NK-92 (cell line): ENCODE results near the gene RTEL1.

Experiments
- DNase-seq: peaks from one replicate; lab custom pipeline; 2025; ENCODE audit not compliant: unreplicated experiment; lab: John Stamatoyannopoulos, UW

The RTEL1 gene

DNA sequence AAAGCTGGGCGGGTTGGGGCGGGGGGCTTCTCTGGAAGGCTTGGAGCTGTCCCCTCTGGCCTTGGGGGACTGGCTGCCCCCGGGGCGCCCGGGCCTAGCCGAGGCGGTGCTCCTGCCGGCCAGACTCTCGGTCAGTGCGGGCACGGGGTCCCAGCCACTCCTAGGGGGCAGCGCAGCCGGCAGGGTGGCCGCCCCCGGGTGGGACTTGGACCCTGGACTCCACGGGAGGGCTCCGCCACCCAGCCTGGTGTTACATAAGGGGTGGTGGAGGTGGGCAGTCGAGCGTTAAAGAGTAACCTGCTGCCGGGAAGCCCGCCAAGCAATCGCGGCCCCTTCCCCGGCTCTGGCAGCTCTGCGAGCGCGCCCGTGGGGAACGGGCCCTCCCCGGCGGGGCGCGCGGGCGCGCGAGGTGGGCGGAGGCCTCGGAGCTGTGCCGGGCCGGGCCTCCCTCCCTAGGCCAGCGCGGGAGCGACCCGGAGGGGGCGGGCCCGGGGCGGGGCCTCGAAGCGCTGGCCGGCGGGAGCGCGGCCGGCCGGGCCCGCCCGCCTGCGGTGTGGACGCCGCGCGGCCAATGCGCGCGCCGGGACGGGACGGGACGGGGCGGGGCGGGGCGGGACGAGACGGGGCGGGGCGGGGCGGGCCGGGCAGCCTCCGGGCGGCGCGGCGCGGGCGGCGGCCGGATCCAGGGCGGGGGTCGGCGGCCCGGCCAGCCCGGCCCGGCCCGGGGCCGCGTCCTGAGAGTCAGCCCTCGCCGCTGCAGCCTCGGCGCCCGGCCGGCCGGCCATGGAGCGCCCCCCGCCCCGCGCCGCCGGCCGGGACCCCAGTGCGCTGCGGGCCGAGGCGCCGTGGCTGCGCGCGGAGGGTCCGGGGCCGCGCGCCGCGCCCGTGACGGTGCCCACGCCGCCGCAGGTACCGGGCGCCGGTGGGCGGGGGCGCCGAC, 81.3 kb downstream of the RTEL1 start, which contains the start of gene SLC2A4RG:
TSS of gene SLC2A4RG (plus strand) at position 647 of the 940 bp plus-strand sequence. CDS start at position 784, 137 bp downstream.
- DNase-seq: no peak

DNA sequence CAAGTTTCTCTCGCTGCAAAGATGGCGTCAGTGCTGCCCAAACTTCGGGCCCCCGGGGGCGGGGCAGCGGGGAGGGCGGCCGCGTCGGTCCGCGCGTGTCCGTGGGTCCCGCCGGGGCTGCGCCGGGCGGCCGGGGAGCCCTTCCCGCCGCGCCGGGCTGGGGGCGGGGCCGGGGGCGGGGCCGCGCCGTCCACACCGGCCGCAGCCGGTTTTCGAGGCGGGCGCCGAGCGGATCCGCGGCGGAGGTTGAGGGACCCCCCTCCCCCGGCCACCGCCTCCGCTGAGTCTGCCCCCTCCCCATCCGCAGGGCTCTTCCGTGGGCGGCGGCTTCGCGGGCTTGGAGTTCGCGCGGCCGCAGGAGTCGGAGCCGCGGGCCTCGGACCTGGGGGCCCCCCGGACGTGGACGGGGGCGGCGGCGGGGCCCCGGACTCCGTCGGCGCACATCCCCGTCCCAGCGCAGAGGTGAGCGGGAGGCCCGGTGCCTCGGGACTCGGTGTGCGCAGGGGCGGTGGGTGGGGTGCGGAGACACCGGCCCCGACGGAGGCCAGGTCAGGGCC, 82.0 kb downstream of the RTEL1 start:
- no peak for DNase-seq

DNA sequence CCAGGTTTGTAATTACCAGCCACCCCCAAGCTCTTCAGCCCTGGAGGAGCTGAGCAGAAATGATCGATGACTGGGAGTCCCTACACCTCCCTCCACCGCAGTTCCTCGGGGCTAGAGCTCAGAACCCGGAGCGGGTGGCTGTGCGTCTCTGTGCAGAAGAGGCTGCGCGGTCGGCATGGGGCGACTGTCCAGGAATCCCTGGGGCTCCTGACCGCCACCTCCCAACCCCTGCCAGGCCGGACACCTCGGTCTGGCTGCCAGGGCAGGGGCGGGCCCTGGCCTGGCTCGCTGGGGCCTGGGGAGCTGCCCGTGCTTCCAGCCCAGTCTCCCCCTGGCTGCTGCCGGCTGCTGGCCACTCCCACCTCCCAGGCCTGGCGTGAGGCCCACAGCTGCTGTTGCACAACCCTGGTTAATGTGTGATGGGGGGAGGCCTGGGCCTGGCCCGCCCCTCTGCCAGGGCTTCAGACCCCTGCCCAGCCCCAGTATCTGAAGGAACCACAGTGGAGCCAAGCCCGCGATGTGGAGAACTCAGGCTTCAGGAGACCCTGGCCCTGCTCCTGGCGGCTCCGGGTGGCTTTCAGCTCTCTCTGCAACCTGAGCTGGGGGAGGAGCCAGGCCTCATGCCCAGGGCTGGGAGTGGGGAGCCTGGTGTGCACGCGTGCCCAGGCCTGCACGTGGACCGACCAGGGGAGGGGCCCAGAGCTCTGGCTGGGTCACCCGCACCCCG, 82.7 kb downstream of the RTEL1 start:
- no peak for DNase-seq

- no peak for DNase-seq
Measured at GRCh38 chr20:63741354-63741675, 83.2 kb downstream of the RTEL1 start.

GRCh38 chr20:63741676-63742380, 83.7 kb downstream of the RTEL1 start:
- no peak for DNase-seq

GRCh38 chr20:63742381-63743024, 84.4 kb downstream of the RTEL1 start:
- no peak for DNase-seq

DNA sequence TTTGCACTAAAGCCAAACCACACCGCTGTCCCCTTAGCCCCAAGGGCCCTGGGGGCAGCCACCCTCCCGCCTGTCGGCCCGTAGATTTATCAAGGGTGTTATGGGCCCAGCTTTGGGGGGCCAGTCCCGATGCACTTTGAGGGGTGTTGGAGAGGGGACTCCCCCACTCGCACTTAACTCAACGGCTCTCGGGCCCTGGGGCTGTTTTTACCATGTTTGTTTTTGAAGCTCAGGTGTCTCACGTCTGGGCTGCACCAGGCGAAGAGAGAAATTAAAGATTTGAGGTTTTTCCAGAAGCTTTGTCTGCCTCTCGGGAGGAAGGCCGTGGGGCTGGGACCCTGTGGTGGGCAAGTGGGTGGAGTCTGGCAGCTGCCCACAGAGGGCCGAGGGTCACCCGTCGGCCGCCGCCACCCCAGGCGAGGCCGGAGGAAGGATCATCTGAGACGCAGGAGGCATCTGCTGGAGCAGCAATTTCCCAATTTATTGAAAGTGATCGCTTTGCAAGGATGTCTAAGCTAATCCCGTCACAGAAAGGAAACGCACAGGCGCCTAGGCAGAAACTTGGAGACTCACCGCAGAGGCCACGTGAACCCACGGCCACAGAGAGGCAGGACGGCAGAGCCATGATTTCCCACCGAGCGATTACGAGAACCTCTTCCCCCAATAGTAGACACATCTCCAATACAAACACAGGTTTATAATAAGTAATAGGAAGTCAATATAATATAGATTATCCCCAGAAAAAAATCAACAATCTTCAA, 85.3 kb downstream of the RTEL1 start:
- DNase-seq: no peak

- no peak for DNase-seq
Measured at GRCh38 chr20:63744158-63744557, 86.0 kb downstream of the RTEL1 start.

DNA sequence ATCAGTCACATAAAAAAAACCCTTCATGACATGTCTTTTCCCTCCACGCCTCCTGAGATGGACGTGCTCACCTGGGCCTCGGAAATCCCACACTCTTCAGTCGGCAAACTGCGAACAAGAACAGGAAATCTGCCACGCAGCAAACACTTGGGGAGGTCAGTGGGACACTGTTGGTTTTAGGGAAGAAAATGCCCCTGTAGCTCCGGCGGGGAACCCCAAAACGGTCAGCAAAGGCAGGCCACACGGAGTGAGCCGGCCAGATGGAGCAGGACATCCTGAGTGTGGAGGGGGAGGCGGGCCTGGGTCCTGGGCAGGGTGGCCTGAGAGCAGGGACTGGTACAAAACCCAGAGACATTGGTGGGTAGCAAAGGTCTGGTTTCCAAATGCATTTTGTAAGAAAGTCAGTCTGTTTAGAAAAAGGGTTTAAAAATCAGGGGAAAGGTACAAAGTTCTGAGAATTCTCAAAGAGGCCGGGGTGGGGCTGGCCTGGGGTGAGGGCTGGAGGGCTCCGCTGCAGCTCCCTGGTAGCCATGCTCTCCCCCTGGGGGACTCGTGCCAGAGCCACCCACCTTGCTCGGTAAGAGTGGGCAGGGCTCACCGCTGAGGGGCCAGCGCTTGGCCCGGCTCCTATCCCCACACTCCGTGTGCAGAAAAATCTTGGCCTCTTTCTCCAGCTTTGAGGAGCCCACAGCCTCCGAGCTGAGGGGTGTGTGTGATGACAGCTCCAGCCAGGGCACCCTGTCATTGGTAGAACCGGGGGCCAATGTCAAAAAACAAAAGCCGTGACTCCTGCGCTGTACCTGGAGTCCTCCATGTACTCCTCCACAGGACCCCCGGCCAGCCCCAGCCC, 86.7 kb downstream of the RTEL1 start:
- no peak for DNase-seq

DNA sequence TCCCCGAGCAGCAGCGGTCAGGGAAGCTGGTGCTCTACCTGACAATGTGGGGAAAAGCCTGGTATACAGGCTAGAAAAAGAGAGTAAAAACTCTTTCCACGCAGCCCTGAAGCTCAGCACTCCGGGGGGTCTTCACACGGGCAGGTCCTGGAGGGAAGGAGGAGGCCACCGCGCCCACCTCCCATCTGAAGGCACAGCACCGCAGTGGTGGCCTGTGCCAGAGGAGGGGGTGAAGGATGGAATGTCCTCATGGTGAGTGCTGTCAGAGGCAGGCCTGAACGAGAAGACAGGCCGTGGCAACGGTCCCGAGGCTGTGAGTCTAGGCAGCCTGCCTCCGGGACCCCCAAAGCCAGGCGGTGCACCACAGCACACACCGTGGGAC, 87.3 kb downstream of the RTEL1 start:
- no peak for DNase-seq
